IPS-15b (cell line): Measurements from ENCODE around the gene FARP1.

ENCODE experiments used
- H3K27me3 ChIP-seq: one replicate; pipeline ENCODE4 v1.6.1; 2013; ENCODE audit warnings: low read length; ENCODE audit not compliant: control insufficient read depth, insufficient read depth
- H3K36me3 ChIP-seq: one replicate; pipeline ENCODE4 v1.6.1; 2013; ENCODE audit warnings: low read length; ENCODE audit not compliant: control insufficient read depth, insufficient read depth
- H3K4me1 ChIP-seq: one replicate; pipeline ENCODE4 v1.6.1; 2013; ENCODE audit warnings: mild to moderate bottlenecking, low read length; ENCODE audit not compliant: control insufficient read depth, insufficient read depth
- H3K4me3 ChIP-seq: one replicate; pipeline ENCODE4 v1.5.1; 2013; ENCODE audit warnings: low read depth, low read length
- H3K9ac ChIP-seq: one replicate; pipeline ENCODE4 v1.6.1; 2013; ENCODE audit warnings: low read depth, mild to moderate bottlenecking, low read length
- H3K9me3 ChIP-seq: one replicate; pipeline ENCODE4 v1.6.1; 2013; ENCODE audit warnings: mild to moderate bottlenecking, low read length; ENCODE audit not compliant: control insufficient read depth, insufficient read depth

FARP1 gene

GRCh38 chr13:98141509-98142379 is 1.1 kb upstream of the FARP1 start:
- H3K27me3 ChIP-seq = peaks cover 17% of the 10 kb centered on the region
- peaks cover 9% of the 10 kb centered on the region for H3K4me1 ChIP-seq
- H3K36me3 ChIP-seq = no peaks in the 10 kb centered on the region
- peak overlapping the region; percentile 50 for H3K9ac ChIP-seq
- H3K4me3 ChIP-seq = peak overlapping the region; percentile 37
- no peaks in the 10 kb centered on the region for H3K9me3 ChIP-seq

GRCh38 chr13:98143157-98143553 is 261 bp downstream of the FARP1 start:
- H3K9ac ChIP-seq = no peak overlapping the region
- peaks cover 9% of the 10 kb centered on the region for H3K4me1 ChIP-seq
- peak overlapping the region; percentile 68 for H3K4me3 ChIP-seq
- H3K27me3 ChIP-seq = peaks cover 17% of the 10 kb centered on the region
- no peaks in the 10 kb centered on the region for H3K36me3 ChIP-seq
- no peaks in the 10 kb centered on the region for H3K9me3 ChIP-seq

GRCh38 chr13:98143601-98144026 is 720 bp downstream of the FARP1 start:
- Histone ChIP-seq H3K27me3 (peaks cover 17% of the 10 kb centered on the region), H3K4me3 (peak overlapping the region; percentile 68), H3K36me3 (no peaks in the 10 kb centered on the region), H3K9ac (peak overlapping the region; percentile 39), H3K9me3 (no peaks in the 10 kb centered on the region), H3K4me1 (peaks cover 9% of the 10 kb centered on the region)

GRCh38 chr13:98144027-98144741 is 1.3 kb downstream of the FARP1 start:
- peak overlapping the region; percentile 68 for H3K4me3 ChIP-seq
- H3K9ac ChIP-seq = peak overlapping the region; percentile 39
- peaks cover 17% of the 10 kb centered on the region for H3K27me3 ChIP-seq
- H3K9me3 ChIP-seq = no peaks in the 10 kb centered on the region
- peaks cover 9% of the 10 kb centered on the region for H3K4me1 ChIP-seq
- no peaks in the 10 kb centered on the region for H3K36me3 ChIP-seq

GRCh38 chr13:98144801-98145350 is 2.0 kb downstream of the FARP1 start:
- Histone ChIP-seq H3K27me3 (peaks cover 17% of the 10 kb centered on the region), H3K9ac (no peak overlapping the region), H3K4me1 (peaks cover 9% of the 10 kb centered on the region), H3K9me3 (no peaks in the 10 kb centered on the region), H3K4me3 (peak overlapping the region; percentile 68), H3K36me3 (peaks cover 2% of the 10 kb centered on the region)

- Histone ChIP-seq H3K9ac (no peak overlapping the region), H3K27me3 (peaks cover 4% of the 10 kb centered on the region), H3K9me3 (no peaks in the 10 kb centered on the region), H3K4me1 (peaks cover 6% of the 10 kb centered on the region), H3K4me3 (no peak overlapping the region), H3K36me3 (peaks cover 2% of the 10 kb centered on the region)
These were observed 4.6 kb downstream of the FARP1 start for GRCh38 chr13:98147521-98147920.

GRCh38 chr13:98150832-98151479 is 8.1 kb downstream of the FARP1 start:
- Histone ChIP-seq H3K9ac (no peak overlapping the region), H3K4me1 (no peaks in the 10 kb centered on the region), H3K4me3 (no peak overlapping the region)

GRCh38 chr13:98155475-98156109 is 12.7 kb downstream of the FARP1 start:
- no peaks in the 10 kb centered on the region for H3K36me3 ChIP-seq
- H3K4me3 ChIP-seq = no peak overlapping the region
- no peak overlapping the region for H3K9ac ChIP-seq
- H3K4me1 ChIP-seq = peaks cover 4% of the 10 kb centered on the region
- no peaks in the 10 kb centered on the region for H3K27me3 ChIP-seq
- no peaks in the 10 kb centered on the region for H3K9me3 ChIP-seq

More at GRCh38 chr13:98150832-98151479, 8.1 kb downstream of the FARP1 start:
- peaks cover 2% of the 10 kb centered on the region for H3K36me3 ChIP-seq
- no peaks in the 10 kb centered on the region for H3K27me3 ChIP-seq
- H3K9me3 ChIP-seq = no peaks in the 10 kb centered on the region

GRCh38 chr13:98156259-98156658 is 13.4 kb downstream of the FARP1 start:
- H3K4me1 ChIP-seq = peaks cover 4% of the 10 kb centered on the region
- H3K4me3 ChIP-seq = no peak overlapping the region
- H3K9me3 ChIP-seq = no peaks in the 10 kb centered on the region

GRCh38 chr13:98157188-98157587 is 14.3 kb downstream of the FARP1 start:
- Histone ChIP-seq H3K27me3 (no peaks in the 10 kb centered on the region), H3K4me3 (no peak overlapping the region), H3K9ac (no peak overlapping the region)

More at GRCh38 chr13:98156259-98156658, 13.4 kb downstream of the FARP1 start:
- no peak overlapping the region for H3K9ac ChIP-seq
- H3K27me3 ChIP-seq = no peaks in the 10 kb centered on the region
- H3K36me3 ChIP-seq = no peaks in the 10 kb centered on the region

GRCh38 chr13:98157609-98158008 is 14.7 kb downstream of the FARP1 start:
- Histone ChIP-seq H3K9ac (no peak overlapping the region), H3K4me1 (peaks cover 4% of the 10 kb centered on the region), H3K9me3 (no peaks in the 10 kb centered on the region), H3K27me3 (no peaks in the 10 kb centered on the region), H3K36me3 (no peaks in the 10 kb centered on the region), H3K4me3 (no peak overlapping the region)

More at GRCh38 chr13:98157188-98157587, 14.3 kb downstream of the FARP1 start:
- no peaks in the 10 kb centered on the region for H3K36me3 ChIP-seq
- H3K4me1 ChIP-seq = peaks cover 4% of the 10 kb centered on the region
- no peaks in the 10 kb centered on the region for H3K9me3 ChIP-seq
